Activated effector memory CD4-positive, alpha-beta T cell treated with Interleukin-2 at 50 U/mL for 16 hours (primary cell): ENCODE measurements around the gene POU2AF3.
"Not testable (repeated sequence)": the region's sequence is repeated elsewhere in the genome, so short reads cannot be mapped to it uniquely, and the experiment has no call there.

Experiments used
- DNase-seq: peaks from one replicate; pipeline ENCODE4 v3.0.0-alpha.2; 2020

The POU2AF3 gene

DNA sequence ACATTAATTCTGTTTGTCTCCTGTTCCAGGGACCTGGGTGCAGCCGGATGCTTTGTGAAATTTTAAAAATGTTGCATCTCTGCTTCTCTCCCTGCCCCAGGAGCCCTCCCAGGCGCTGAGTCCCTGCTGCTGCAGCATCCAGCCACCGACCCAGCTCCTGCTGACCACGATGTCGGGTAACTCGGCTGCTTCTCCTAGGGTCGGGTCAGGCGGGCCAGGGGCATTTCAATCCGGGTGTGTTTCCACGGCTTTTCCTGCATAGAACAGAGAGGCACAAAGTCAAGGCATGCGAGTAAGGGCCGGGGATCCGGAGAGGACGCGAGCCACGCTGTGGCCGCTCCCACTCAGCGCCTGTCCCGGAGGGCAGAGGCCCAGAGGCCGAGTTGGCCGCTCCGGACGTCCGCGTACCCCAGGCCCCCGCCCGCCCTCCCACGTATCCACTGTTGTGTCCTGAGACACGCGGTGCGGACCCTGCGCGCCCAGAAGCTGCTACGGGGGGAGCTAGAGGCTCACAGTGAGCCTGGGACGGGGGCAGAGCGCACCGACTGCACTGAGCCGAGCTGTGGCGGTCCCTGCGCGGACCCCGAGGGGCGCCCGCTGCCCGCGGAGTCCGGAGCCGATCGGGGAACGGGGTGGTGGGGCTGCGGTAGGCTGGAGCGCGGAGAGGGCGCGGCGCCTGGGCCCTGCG lies at the start of gene POU2AF3:
Gene POU2AF3 (plus strand): TSS at position 134 of the 688 bp plus-strand sequence. CDS start 36 bp downstream, at position 170.
- no peak for DNase-seq

DNA sequence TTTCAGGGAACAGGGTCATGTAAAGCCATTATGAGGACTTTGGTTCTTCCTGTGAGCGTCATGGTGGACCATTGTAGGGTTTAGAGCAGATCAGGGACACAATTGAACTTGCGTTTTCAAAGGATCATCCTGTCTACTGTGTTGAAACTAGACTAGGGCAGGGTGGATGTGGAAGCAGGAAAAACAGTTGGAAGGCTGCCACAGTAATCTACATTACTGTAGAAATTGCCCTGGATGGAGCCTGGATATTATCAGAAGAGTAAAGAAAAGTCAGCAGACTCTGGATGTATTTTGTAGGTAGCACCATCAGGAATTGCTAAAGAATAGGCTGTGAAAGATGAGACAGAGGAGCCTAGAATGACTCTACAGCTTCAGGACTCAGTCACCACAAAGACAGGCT lies 47.4 kb upstream of the POU2AF3 start:
- no peak for DNase-seq

DNA sequence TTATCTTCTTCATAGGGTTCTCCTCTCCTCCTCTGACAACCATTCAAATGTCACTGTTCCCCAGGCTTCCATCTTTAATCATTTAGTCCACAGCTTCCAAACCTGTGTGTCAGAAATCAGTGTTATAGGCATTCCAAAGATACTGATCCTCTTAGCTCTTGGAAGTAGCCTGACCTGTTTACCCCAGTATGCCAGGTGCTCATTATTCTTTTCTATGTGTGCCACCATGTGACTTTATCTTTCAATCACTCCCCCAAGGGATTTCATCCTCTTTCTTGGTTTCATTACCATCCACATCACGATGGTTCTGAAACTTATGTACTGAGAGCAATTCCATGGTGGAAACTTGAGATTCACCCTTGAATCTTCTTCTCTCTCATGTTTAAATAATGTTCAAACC lies 45.2 kb upstream of the POU2AF3 start:
- no peak for DNase-seq

- DNase-seq: no peak
Measured at GRCh38 chr11:111253630-111254029, 44.7 kb upstream of the POU2AF3 start.

GRCh38 chr11:111258046-111258445 lies 40.3 kb upstream of the POU2AF3 start:
- no peak for DNase-seq

- DNase-seq: no peak
Measured at GRCh38 chr11:111259896-111260295, 38.5 kb upstream of the POU2AF3 start.

- no peak for DNase-seq
Measured at GRCh38 chr11:111260811-111261210, 37.5 kb upstream of the POU2AF3 start.

DNA sequence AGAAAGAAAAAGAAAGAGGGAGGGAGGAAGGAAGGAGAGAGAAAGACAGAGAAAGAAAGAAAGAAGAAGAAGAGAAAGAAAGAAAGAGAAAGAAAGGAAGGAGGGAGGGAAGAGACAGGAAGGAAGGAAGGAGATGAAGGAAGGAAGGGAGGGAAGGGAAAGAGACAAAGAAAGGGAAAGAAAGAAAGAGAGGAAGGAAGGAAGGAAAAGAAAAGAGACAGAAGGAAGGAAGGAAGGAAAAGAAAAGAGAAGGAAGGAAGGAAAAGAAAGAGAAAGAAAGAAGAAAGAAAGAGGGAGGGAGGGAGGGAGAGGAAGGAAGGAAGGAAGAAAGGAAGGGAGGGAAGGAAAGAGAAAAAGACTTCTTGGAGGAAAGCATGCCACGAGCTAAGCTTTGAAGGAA lies 33.7 kb upstream of the POU2AF3 start:
- DNase-seq: no peak

- DNase-seq: no peak
Measured at GRCh38 chr11:111265421-111265820, 32.9 kb upstream of the POU2AF3 start.

DNA sequence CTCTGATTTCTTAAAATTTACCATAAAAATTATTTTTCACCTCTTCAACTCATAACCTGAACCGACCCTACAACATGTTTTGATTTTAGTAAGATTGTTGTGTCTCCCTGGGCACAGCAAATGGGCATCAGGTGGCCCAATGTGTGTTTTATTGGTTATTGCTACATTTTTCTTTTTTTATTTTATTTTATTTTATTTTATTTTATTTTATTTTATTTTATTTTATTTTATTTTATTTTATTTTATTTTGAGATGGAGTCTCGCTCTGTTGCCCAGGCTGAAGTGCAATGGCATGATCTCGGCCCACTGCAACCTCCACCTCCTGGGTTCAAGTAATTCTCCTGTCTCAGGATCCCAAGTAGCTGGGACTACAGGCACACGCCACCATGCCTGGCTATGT lies 30.0 kb upstream of the POU2AF3 start:
- not testable (repeated sequence) for DNase-seq

- DNase-seq: no peak
Measured at GRCh38 chr11:111269146-111269868, 29.0 kb upstream of the POU2AF3 start.

DNA sequence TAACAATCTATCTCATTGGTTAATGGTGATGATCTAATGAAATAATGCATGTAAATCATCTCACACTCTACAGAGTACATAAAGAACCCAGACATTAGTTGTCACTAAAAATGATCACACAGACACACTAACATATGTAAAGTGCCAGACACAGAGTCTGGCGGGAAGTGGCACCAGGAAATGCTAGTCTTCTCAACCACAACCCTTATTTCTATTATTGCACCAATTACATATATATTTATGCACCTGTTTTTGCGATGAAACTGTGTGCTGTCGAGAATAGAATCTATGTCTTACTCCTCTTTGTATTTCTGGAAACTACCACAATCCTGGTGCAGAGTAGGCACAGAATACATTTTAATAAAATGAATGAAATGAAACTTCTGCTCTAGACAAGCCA lies 25.9 kb upstream of the POU2AF3 start:
- DNase-seq: no peak

DNA sequence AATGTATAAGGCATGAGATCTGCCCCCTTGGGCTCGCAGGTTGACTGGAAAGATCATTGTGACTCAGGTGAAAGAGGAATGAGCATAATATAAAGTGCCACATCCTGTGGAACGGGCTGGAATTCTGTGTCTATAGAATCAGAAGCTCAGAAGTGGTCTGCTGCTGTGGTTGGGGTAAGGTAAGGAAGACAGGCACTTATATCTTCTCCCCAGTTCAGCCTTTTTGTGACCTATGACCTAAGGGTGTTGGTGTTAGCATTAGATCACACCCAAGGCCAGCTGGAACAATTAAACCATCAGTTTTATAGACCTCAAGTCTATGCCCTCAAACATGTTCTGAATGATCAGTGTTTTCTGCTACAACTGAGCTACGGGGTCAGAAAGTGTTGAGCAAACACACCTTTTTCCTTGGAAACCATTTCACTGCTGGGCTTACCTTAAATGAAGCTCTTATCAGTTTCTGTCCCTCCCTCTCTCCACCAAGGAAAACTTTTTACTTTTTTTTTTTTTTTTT lies 15.7 kb upstream of the POU2AF3 start:
- no peak for DNase-seq

DNA sequence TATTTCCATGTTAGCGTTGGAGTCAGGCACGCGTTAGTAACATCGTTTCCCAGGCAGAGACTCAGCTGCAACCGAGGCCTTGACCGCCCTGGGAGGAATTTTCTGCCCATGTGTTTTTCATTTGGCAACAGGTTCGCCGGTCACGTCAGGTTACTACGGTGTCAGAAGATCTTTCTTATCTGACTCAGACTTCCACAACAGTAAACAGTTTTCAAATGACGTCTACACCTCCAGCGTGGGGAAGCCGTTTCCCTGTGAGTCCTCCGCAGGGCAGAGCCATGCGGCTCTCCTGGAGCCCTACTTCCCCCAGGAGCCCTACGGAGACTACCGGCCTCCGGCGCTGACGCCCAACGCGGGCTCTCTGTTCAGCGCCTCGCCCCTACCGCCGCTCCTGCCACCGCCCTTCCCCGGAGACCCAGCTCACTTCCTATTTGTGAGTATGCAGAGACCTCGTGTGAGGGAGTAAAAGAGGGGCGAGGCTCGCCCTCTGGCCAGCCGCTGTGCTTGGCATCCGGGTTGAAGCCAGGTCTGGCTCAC lies 14.3 kb upstream of the POU2AF3 start:
- DNase-seq: no peak

- DNase-seq: no peak
Measured at GRCh38 chr11:111285189-111286091, 12.9 kb upstream of the POU2AF3 start.

- no peak for DNase-seq
Measured at GRCh38 chr11:111291764-111292163, 6.6 kb upstream of the POU2AF3 start.

DNA sequence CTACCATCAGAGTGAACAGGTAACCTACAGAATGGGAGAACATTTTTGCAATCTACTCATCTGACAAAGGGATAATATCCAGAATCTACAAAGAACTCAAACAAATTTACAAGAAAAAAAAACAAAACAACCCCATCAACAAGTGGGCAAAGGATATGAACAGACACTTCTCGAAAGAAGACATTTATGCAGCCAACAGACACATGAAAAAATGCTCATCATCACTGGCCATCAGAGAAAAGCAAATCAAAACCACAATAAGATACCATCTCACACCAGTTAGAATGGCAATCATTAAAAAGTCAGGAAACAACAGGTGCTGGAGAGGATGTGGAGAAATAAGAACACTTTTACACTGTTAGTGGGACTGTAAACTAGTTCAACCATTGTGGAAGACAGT lies 5.9 kb upstream of the POU2AF3 start:
- DNase-seq: not testable (repeated sequence)

GRCh38 chr11:111296196-111296595 lies 2.1 kb upstream of the POU2AF3 start:
- no peak for DNase-seq

DNA sequence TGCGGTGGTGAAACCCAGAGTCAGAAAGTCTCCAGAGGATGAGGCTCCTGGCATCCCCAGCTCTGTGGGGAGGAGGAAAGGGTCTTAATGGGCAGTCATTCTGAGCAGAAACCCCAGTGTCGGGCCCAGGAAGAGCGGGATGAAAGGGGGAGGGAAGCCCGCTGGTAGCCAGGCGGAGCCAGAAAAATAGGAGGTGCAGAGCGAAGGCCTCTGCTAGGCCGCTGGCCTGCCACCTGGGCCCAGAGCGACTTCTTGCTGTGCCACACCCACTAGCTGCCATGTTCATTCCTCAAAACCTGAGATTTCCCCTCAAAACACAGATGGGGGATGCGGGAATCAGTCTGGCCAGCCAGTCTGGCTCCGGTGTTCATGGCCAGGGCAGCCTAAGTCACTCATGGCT lies 650 bp upstream of the POU2AF3 start:
- no peak for DNase-seq

- DNase-seq: no peak
Measured at GRCh38 chr11:111299101-111300026, 1.0 kb downstream of the POU2AF3 start.

DNA sequence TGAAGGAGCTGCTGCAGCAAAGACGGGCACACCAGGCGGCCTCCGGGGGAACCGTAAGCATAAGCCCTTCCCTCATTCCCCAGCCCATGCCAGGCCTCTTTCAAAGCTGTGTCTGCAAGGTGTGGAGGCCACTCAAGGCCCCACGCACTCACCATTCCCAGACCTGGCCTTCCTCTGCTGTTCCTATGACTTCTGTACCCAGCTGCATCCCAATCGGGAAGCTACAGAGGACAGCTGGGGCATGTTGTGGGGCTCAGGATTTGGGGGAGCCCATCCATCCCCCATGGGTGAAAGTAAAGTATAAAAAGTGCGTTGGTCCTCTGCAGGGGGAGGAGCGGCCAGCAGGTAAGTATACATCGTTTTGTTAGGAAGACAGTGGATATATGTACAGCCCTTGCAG lies 2.2 kb downstream of the POU2AF3 start:
- DNase-seq: no peak
